C4-2B (cell line): ENCODE data around the gene TMEM120A.

Experiments used
- H3K27ac ChIP-seq: fragments of 450-650 bp; 2 replicates; pipeline ENCODE4 v1.5.1; 2017
- ZFX ChIP-seq: fragments of 450-650 bp; IDR thresholded peaks from 2 replicates; pipeline ENCODE4 v1.6.1; 2017
- TF ChIP-seq, protein P1 (sequence below): fragments of 450-650 bp; conservative IDR thresholded peaks from 2 replicates; pipeline ENCODE4 v1.5.1; 2017; ENCODE audit warnings: mild to moderate bottlenecking

Gene TMEM120A

DNA sequence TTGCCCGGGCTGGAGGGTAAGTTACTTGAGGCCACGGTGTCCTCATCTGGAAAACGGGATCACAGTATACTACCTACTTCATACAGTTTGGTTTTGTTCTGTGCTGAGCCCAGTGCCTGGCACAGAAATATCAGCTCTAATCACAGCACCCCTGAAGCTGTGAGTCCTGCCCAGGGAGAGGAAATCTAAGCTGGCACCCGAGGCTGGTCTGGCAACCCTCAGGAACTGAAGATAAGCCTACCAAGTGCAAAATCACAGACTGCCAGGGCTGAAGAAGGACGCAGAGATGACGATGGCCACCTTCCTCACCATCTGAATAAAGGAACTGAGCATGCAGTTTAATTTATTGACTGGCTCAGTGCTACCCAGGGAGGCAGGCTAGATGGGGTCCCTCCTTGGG is 7.7 kb upstream of the TMEM120A start:
- no peak overlapping the region for H3K27ac ChIP-seq
- TF ChIP-seq, protein P1, sequence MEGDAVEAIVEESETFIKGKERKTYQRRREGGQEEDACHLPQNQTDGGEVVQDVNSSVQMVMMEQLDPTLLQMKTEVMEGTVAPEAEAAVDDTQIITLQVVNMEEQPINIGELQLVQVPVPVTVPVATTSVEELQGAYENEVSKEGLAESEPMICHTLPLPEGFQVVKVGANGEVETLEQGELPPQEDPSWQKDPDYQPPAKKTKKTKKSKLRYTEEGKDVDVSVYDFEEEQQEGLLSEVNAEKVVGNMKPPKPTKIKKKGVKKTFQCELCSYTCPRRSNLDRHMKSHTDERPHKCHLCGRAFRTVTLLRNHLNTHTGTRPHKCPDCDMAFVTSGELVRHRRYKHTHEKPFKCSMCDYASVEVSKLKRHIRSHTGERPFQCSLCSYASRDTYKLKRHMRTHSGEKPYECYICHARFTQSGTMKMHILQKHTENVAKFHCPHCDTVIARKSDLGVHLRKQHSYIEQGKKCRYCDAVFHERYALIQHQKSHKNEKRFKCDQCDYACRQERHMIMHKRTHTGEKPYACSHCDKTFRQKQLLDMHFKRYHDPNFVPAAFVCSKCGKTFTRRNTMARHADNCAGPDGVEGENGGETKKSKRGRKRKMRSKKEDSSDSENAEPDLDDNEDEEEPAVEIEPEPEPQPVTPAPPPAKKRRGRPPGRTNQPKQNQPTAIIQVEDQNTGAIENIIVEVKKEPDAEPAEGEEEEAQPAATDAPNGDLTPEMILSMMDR = no peak

DNA sequence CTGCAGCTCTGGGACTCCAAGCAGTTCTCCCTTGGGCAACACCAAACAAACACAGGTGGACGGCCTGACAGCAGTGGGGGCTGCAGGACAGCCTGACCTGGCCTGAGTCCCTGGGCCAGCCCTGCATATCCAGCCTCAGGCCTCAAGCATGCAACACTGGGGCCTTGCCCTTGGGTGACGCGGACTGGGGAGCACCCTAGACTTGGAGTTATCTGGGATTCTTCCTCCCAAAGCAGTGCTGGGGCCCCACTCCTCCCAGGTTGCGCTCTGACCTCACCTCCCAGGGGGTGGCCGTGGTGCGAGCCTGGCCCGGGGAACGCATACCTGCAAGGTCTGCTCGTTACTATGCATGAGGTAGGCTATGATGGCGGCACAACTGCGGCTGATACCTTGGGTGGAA is 6.2 kb upstream of the TMEM120A start:
- TF ChIP-seq, protein P1 = no peak
- TF ChIP-seq ZFX = no peak
- H3K27ac ChIP-seq = no peak overlapping the region

DNA sequence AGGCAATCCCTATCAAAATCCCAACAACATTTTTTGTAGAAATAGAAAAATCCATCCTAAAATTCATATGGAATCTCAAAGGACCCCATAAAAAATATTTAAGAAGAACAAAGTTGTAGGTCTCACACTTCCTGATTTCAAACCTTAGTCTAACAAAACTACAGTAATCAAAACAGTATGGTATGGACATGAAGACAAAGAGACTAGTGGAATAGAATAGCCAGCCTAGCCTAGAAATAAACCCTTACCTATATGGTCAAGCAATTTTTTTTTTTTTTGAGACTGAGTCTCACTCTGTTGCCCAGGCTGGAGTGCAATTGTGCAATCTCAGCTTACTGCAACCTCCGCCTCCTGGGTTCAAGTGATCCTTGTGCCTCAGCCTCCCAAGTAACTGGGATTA is 3.6 kb upstream of the TMEM120A start:
- H3K27ac ChIP-seq = no peak overlapping the region

DNA sequence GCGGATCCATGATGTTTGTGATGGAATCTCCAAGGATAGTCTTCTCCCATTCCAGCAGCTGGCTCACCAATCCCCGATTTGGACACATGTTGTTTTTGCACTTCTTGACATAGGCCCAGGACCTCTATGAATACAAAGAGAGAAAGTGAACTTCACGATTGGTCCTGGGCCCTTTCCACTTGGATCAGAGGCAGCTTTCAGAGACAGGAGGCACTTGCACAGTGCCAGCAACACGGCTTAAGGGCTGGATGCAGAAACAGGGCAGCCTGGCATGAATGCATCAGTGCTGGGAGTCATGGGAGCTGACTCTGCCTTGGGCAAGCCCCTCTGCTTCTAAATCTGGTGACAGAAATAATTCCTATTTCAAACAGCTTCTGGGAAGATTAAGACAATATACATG is 2.1 kb upstream of the TMEM120A start:
- TF ChIP-seq, protein P1 = no peak
- TF ChIP-seq ZFX = no peak
- no peak overlapping the region for H3K27ac ChIP-seq

More for the DNA sequence above, 3.6 kb upstream of the TMEM120A start:
- TF ChIP-seq ZFX = no peak
- TF ChIP-seq, protein P1 = no peak

DNA sequence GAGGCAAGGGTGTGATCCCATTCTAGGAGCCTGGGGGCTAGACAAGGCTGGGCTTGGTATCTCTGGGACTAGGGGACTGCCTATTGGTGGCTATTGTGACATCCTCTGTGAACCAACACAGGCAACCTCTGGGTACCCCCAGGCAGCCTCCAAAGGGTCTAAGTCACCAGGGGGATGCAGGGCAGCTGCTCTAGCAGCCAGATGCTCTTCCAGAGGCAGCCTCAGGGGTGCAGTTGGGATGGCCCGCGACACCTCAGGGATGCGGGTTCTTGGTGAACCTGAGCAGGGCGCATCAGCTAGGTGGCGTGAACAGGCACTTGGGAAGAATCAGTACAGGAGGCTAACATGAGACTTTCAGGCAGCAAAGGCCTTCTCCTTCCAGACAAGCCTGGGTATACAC is 1.6 kb upstream of the TMEM120A start:
- TF ChIP-seq, protein P1 = no peak
- no peak for TF ChIP-seq ZFX
- no peak overlapping the region for H3K27ac ChIP-seq

DNA sequence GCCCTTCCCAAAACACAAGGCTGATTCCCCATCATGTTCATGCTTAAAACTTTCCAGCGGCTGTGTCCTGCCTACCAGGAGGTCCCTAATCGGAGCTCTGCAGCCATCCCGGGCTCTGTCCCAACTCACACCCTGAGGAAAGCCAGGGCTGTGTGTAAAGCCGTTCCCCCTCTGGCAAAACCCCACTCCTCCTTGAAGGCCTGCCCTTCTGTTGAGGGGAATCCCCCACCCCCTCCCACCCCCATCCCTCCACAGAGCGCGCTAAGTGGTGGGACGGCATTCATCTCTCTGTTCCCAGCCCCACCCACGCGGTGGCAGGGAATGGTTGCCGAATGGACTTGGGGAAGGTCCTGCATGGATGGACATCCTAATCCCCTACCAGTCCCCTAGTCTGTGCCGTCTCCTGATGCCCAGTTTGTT is 667 bp upstream of the TMEM120A start:
- H3K27ac ChIP-seq = peak overlapping the region; percentile 88
- TF ChIP-seq ZFX = no peak
- TF ChIP-seq, protein P1 = no peak

DNA sequence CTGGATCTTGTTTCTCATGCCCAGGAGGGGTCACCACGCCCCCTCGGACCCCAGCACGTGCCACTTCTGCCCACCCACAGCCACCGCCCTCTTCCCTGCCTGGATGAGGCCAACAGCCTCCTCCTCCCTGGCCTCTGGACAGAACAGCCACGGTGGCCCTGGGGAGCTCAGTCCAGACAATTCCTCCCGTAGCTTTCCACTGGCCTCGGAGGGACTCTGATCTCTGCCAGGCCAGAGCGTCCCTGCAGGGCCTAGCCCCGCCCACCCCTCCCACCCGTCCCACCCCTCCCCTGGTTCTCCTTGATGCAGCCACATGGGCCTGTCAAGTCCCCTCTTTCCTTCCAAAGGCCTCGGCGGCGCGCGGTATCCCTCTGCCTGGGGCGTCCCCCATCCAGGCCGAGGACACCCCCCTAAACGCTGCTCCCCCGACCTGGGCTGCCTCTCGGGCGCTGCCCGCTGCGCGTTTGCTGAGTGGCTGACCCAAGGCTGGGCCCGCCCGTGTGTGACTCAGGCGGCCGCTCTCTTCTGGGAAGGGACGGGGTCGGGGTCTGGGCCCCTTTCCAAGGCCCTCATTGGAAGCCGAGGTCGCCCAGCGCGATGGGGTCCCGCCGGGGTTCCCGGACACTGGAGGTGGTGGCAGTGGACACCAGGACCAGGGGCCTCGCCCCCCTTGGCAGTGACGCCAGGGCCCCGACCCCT is 557 bp downstream of the TMEM120A start:
- TF ChIP-seq, protein P1 = no peak
- no peak for TF ChIP-seq ZFX
- H3K27ac ChIP-seq = peak overlapping the region; percentile 88
